Activated gamma-delta T cell treated with anti-CD3 and anti-CD28 coated beads, Interleukin-2, amount 50 U/mL, for 16 hours (primary cell): ENCODE results near the gene DLGAP4.
"Not testable (repeated sequence)": the region's sequence is repeated elsewhere in the genome, so short reads cannot be mapped to it uniquely, and the experiment has no call there.

ENCODE experiments used
- DNase-seq: peaks from one replicate; pipeline ENCODE4 v3.0.0-alpha.2; 2020; ENCODE audit warnings: low read depth

The DLGAP4 gene

GRCh38 chr20:36541768-36542488 is 235.8 kb downstream of the DLGAP4 start:
- DNase-seq: no peak

DNA sequence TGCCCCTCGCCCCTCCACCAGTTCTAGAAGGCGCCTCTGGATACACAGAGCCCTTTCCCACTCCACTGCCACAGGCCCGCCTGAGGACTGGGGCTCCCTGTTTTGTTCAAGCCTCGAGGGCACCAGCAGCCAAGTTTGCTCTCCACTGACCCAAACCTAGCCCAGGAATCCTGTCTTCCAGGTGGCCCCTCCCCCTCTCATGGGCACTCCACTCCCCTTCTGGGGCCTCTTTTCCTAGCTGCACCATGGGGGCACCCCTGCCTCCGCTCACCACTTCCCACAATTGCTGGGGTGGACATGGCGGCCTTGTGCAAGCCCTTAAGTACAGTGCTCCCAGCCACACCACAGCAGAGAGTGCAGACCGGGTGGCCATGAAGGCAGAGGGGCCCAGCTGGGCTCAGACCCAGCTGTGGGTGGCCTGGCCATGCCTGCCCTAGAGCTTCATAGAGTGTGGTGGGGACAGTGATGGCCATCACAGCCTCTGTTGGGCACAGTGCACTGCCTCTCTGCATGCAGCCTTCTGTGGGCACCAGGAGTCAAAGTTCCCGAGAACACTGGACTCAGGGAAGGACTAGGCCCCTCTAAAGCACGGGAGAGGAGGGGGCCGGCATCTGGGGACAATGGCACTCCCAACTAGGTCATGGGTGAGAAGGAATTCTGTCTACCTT is 236.5 kb downstream of the DLGAP4 start:
- DNase-seq: no peak

DNA sequence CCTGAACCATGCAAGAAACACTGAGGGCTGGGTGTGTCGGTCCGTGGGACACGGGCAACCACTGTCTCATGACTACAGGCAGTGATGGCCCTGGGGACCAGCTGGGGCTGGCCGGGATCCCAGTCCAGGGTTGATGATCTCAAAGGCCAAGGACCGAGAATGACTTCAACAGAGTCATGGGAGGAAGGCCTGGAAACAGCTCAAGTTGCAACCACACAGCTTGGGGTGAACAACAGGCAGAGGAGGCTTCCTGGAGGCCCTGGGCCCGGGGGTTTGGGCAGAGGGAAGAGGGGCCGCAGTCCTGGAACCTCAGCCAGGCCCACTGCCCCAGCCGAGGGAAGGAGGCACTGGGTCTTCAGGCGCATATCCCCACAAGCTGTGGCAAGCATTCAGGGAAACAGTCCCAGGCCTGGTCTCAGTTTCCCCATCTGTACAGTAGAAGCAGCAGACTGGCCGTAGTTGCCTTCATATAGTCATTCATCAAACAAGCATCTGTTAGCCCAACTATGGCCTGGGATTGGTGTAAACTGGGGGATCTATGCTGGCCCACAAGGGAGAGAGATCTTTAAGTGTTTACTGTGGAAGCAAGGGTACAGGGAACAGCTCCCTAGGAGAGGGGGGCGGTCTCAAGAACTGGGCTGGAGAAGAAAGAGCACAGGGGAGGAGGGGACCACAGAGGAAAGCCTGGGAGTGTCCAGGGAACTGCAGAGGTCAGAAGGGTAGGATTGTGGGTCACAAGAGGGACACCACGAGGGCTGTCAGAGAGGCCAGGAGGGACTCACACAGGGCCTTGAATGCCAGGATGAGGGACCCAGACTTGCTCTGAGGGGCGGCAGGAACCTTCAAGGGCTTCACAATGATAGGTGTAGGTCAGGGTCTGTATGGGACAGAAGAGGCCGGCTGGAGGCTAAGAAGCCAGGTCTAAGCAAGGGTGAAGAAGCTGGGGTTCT is 237.3 kb downstream of the DLGAP4 start:
- no peak for DNase-seq

- DNase-seq: no peak
Observed at GRCh38 chr20:36544134-36545018, 238.2 kb downstream of the DLGAP4 start.

GRCh38 chr20:36546111-36546736 is 240.1 kb downstream of the DLGAP4 start:
- no peak for DNase-seq

GRCh38 chr20:36547186-36548005 is 241.3 kb downstream of the DLGAP4 start:
- DNase-seq: no peak

DNA sequence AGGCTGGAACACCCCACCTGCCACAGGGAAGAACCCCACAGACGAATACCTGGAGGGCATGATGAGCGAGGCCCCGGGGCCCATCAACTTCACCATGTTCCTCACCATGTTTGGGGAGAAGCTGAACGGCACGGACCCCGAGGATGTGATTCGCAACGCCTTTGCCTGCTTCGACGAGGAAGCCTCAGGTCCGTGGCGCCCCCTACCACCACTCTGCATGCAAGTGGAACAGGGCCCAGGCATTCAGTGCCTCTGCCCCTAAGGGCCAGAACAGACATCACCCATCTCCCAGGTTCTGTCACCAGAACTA is 241.8 kb downstream of the DLGAP4 start:
- DNase-seq: no peak

DNA sequence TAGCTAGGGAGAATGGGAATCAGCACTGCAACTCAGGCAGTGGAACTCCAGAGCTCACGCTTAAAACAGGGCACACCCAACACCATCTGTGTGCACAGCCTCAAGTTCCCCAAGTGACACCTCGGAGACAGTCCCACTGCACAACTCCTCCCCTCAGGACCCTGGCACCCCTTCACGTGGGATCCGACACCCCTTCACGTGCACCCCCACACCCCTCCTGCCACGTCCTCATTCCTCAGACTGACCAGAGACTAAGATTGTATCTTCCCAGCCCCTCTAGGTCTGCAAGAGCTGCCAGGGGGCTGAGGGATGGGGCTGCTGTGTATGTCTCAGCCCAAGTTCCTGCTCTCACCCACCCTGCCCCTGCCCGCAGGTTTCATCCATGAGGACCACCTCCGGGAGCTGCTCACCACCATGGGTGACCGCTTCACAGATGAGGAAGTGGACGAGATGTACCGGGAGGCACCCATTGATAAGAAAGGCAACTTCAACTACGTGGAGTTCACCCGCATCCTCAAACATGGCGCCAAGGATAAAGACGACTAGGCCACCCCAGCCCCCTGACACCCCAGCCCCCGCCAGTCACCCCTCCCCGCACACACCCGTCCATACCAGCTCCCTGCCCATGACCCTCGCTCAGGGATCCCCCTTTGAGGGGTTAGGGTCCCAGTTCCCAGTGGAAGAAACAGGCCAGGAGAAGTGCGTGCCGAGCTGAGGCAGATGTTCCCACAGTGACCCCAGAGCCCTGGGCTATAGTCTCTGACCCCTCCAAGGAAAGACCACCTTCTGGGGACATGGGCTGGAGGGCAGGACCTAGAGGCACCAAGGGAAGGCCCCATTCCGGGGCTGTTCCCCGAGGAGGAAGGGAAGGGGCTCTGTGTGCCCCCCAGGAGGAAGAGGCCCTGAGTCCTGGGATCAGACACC is 242.8 kb downstream of the DLGAP4 start:
- DNase-seq: no peak

GRCh38 chr20:36549628-36549941 is 243.4 kb downstream of the DLGAP4 start:
- no peak for DNase-seq

GRCh38 chr20:36549942-36550789 is 244.0 kb downstream of the DLGAP4 start:
- no peak for DNase-seq

DNA sequence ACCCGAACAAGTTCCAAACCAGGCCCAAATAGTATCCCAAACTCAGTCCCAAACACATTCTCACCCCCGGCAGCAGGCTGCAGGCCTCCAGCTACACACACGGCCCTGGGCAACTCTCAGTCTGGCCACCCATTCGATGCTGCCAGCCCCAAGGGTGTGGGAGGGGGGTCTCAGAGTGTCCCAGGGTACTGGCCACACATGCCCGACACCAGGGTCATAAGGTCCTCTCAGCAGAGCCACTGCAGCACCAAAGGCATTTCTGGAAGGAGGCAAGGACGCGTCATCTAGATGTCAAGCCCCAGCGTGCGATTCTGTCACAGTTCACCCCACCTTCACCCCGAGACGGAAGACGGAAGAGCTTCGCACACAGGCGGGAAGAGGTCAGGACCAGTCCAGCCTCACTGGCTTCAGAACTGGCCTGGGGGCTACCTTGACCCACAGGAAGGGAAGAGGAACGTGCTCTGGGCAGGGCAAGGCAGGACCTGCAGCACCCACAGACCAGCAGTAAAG is 244.7 kb downstream of the DLGAP4 start:
- no peak for DNase-seq

GRCh38 chr20:36555248-36555647 is 249.1 kb downstream of the DLGAP4 start:
- no peak for DNase-seq

GRCh38 chr20:36562724-36563123 is 256.6 kb downstream of the DLGAP4 start:
- DNase-seq: no peak

DNA sequence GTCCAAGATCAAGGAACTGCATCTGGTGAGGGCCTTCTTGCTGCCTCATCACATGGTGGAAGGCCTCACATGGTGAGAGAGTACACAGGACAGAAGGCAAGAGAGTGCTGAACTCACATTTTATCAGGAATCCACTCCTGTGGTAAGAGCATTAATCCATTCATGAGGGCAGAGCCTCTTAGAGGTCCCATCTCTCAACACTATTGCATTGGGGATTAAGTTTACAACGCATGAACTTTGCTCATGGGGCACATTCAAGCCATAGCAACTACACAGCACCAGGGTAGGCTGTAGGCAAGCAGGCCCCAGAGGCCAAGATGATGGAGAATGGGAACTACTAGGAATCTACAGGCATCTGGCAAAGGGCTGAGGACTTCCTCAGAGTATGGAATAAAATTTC is 257.2 kb downstream of the DLGAP4 start:
- DNase-seq: no peak

DNA sequence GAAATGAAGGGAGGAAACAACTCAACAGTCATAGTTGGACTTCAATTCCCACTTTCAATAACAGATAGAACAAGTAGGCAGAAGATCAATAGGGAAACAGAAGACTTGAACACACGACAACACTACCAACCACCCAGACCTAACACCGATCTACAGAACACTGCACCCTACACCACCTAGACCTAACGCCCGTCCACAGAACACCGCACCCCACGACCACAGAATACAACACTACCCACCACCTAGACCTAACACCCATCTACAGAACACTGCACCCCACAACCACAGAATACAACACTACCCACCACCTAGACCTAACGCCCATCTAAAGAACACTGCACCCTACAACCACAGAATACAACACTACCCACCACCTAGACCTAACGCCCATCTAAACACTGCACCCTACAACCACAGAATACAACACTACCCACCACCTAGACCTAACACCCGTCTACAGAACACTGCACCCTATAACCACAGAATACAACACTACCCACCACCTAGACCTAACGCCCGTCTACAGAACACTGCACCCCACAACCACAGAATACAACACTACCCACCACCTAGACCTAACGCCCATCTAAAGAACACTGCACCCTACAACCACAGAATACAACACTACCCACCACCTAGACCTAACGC is 258.1 kb downstream of the DLGAP4 start:
- DNase-seq: not testable (repeated sequence)

DNA sequence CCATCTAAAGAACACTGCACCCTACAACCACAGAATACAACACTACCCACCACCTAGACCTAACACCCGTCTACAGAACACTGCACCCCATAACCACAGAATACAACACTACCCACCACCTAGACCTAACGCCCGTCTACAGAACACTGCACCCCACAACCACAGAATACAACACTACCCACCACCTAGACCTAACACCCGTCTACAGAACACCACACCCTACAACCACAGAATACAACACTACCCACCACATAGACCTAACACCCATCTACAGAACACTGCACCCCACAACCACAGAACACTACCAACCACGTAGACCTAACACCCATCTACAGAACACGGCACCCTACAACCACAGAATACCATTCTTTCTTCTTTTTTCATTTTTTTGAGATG is 258.6 kb downstream of the DLGAP4 start:
- DNase-seq: not testable (repeated sequence)

DNA sequence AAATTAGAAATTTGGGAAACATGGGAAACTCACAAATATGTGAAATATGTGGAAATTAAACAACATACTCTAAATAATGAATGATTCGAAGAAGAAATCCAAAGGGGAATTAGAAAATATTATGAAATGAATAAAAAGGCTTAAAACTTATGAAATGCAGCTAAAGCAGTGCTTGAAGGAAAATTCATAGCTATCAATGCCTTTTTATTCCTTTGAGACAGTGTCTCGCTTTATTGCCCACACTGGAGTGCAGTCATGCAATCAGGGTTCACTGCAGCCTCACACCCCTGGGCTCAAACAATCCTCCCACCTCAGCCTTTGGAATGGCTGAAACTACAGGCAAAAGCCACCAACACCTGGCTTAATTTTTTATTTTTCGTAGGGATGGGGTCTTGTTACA is 259.4 kb downstream of the DLGAP4 start:
- DNase-seq: no peak
